ENCODE results near the gene SEPHS2. TPM values are rescaled to one million over a fixed set of nuclear protein-coding genes. Genes with fewer than 3 reads are reported as not detected.

Gene SEPHS2
- polyA plus RNA-seq, 2 of the 4 experiments (the other 2 are of a cell fraction): 47.8 to 72.6 TPM

DNA sequence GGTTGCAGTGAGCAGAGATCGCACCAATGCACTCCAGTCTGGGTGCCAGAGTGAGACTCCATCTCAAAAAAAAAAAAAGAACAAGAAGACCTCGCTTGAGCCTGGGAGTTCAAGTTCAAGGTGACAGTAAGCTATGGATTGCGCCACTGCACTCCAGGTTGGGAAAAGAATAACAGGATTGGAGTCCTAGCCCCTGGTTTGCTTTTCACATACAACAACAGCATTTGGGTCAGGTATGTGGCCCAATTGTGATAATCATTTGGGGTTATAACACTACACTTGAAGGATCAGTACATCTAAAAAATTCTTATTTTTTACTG is 3.4 kb upstream of the SEPHS2 start:
- no peak for TF ChIP-seq HMGXB4 (CRISPR knock-in tag; IDR thresholded peaks at IDR 0.05; ENCODE audit: borderline replicate concordance)
- no peak for TF ChIP-seq ZNF302 (CRISPR knock-in tag; IDR thresholded peaks at IDR 0.05)
- TF ChIP-seq, protein P1, sequence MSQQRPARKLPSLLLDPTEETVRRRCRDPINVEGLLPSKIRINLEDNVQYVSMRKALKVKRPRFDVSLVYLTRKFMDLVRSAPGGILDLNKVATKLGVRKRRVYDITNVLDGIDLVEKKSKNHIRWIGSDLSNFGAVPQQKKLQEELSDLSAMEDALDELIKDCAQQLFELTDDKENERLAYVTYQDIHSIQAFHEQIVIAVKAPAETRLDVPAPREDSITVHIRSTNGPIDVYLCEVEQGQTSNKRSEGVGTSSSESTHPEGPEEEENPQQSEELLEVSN (IDR thresholded peaks at IDR 0.05; ENCODE audit: borderline replicate concordance, low read depth): no peak
- no peak for TF ChIP-seq HOXB13 (CRISPR knock-in tag; IDR thresholded peaks at IDR 0.05; ENCODE audit: low read depth)
- no peak for TF ChIP-seq RARB (CRISPR knock-in tag; IDR thresholded peaks at IDR 0.05)
- TF ChIP-seq RAD21 (conservative IDR thresholded peaks at IDR 0.05 in 1 of 2, IDR thresholded peaks at IDR 0.05 in 1 of 2): no peak
- no peak for TF ChIP-seq EHMT2 (IDR thresholded peaks at IDR 0.05; ENCODE audit: low read depth)
- TF ChIP-seq ESRRA (IDR thresholded peaks at IDR 0.05; ENCODE audit: borderline replicate concordance, low read length): no peak
- no peak for TF ChIP-seq RCOR1 (IDR thresholded peaks at IDR 0.05; ENCODE audit: low read depth, low read length)
- TF ChIP-seq MYC (IDR thresholded peaks at IDR 0.05; ENCODE audit: borderline replicate concordance, low read length): no peak
- no peak for TF ChIP-seq EHF (CRISPR knock-in tag; IDR thresholded peaks at IDR 0.05)
- no peak for TF ChIP-seq ZSCAN20 (CRISPR knock-in tag; IDR thresholded peaks at IDR 0.05)
- TF ChIP-seq MAFK (IDR thresholded peaks at IDR 0.05; ENCODE audit: partially characterized antibody): no peak
- TF ChIP-seq FOSL2 (IDR thresholded peaks at IDR 0.05): no peak
- no peak for TF ChIP-seq FOSL2 (CRISPR knock-in tag; IDR thresholded peaks at IDR 0.05)
- no peak for TF ChIP-seq PHF8 (IDR thresholded peaks at IDR 0.05; ENCODE audit: borderline replicate concordance, low read depth)
- TF ChIP-seq ZFP36 (IDR thresholded peaks at IDR 0.05; ENCODE audit: borderline replicate concordance, partially characterized antibody): no peak
- no peak for TF ChIP-seq SMC3 (IDR thresholded peaks at IDR 0.05)
- TF ChIP-seq EP300 (IDR thresholded peaks at IDR 0.05): no peak
- DNase-seq (ENCODE audit: low read depth in 1 of 2, low spot score in 1 of 2) (no peak), ATAC-seq (no peak), FAIRE-seq (no peak)
- 74% methylated on average over 3 of the region's 3 CpGs for WGBS (ENCODE audit: missing lambda C conversion rate)
- Histone ChIP-seq H3K4me3 (no peak overlapping the region), H3K9me3 (no peaks in the 10 kb centered on the region), H3K4me2 (no peak overlapping the region), H3K27ac (no peak overlapping the region), H3K4me1 (peaks cover 18% of the 10 kb centered on the region)
- POLR2A ChIA-PET: interaction anchor here (0.7 kb wide), 1 partner anchor 201 kb away, joined by 3 read pairs; no protein-coding TSS in a partner anchor
- CTCF ChIA-PET: interaction anchor here (0.6 to 6.7 kb wide), 43 partner anchors 8 to 358 kb away, joined by 3 to 36 read pairs (median 4); partner anchors contain the start of genes DCTPP1 and ZNF747

DNA sequence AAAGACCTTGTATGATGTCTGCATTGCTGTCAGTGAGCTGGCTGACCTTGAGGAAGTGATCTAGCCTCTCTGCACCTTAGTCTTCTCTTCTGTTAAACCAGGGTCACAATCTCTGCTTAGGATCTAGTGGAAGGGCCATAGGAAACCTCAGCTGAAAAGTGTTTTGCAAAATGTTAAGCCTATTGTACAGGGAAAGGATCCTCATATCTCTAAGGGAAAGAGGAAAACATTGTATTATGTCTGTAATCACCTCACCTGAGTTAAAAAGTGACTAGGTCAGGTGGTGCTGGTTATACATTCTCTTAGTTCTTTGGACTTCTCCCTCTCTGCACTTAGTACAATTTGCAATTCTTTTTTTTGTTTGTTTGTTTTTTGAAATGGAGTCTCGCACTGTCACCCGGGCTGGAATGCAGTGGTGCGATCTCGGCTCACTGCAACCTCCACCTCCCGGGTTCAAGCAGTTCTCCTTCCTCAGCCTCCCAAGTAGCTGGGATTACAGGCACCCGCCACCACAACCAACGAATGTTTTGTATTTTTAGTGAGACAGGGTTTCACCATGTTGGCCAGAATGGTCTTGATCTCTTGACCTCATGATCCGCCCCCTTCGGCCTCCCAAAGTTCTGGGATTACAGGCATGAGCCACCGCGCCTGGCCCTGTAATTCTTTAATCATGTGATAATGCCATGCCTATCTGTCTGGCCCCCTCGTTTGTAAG is 2.0 kb upstream of the SEPHS2 start:
- Histone ChIP-seq H3K4me3 (no peak overlapping the region), H3K4me2 (peak overlapping the region; percentile 51), H3K9me3 (no peaks in the 10 kb centered on the region), H3K4me1 (peaks cover 19% of the 10 kb centered on the region), H3K27ac (no peak overlapping the region)
- POLR2A ChIA-PET: interaction anchor here (1.6 kb wide), 1 partner anchor 111 kb away, joined by 3 read pairs; the partner anchor contains the start of gene ZNF764
- CTCF ChIA-PET: interaction anchor here (1.0 to 6.7 kb wide), 6 partner anchors 17 to 181 kb away, joined by 4 to 36 read pairs (median 14); partner anchors contain the start of genes DCTPP1 and ZNF747
- FAIRE-seq (no peak), ATAC-seq (no peak), DNase-seq (ENCODE audit: low read depth in 1 of 2, low spot score in 1 of 2) (no peak)
- TF ChIP-seq MAZ (IDR thresholded peaks at IDR 0.05; ENCODE audit: borderline replicate concordance, low read depth, low read length) (no peak), POLR2A (IDR thresholded peaks at IDR 0.05; ENCODE audit: low read length) (no peak), HEYL (CRISPR knock-in tag; IDR thresholded peaks at IDR 0.05) (no peak), EHMT2 (IDR thresholded peaks at IDR 0.05; ENCODE audit: low read depth) (no peak), MYC (IDR thresholded peaks at IDR 0.05; ENCODE audit: borderline replicate concordance, low read length) (no peak), RFX5 (IDR thresholded peaks at IDR 0.05) (no peak), KDM5A (IDR thresholded peaks at IDR 0.05) (no peak), TP53 (CRISPR knock-in tag; IDR thresholded peaks at IDR 0.05) (no peak), ZC3H11A (IDR thresholded peaks at IDR 0.05) (no peak), HMGXB4 (CRISPR knock-in tag; IDR thresholded peaks at IDR 0.05; ENCODE audit: borderline replicate concordance) (no peak), POLR2AphosphoS2 (conservative IDR thresholded peaks at IDR 0.05; ENCODE audit: low read length) (no peak)
- TF ChIP-seq, protein P2, sequence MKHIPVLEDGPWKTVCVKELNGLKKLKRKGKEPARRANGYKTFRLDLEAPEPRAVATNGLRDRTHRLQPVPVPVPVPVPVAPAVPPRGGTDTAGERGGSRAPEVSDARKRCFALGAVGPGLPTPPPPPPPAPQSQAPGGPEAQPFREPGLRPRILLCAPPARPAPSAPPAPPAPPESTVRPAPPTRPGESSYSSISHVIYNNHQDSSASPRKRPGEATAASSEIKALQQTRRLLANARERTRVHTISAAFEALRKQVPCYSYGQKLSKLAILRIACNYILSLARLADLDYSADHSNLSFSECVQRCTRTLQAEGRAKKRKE (CRISPR knock-in tag; IDR thresholded peaks at IDR 0.05; ENCODE audit: low read depth): no peak
- TF ChIP-seq, protein P3, sequence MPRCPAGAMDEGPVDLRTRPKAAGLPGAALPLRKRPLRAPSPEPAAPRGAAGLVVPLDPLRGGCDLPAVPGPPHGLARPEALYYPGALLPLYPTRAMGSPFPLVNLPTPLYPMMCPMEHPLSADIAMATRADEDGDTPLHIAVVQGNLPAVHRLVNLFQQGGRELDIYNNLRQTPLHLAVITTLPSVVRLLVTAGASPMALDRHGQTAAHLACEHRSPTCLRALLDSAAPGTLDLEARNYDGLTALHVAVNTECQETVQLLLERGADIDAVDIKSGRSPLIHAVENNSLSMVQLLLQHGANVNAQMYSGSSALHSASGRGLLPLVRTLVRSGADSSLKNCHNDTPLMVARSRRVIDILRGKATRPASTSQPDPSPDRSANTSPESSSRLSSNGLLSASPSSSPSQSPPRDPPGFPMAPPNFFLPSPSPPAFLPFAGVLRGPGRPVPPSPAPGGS (IDR thresholded peaks at IDR 0.05): no peak
- TF ChIP-seq, protein P4, sequence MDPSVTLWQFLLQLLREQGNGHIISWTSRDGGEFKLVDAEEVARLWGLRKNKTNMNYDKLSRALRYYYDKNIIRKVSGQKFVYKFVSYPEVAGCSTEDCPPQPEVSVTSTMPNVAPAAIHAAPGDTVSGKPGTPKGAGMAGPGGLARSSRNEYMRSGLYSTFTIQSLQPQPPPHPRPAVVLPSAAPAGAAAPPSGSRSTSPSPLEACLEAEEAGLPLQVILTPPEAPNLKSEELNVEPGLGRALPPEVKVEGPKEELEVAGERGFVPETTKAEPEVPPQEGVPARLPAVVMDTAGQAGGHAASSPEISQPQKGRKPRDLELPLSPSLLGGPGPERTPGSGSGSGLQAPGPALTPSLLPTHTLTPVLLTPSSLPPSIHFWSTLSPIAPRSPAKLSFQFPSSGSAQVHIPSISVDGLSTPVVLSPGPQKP (IDR thresholded peaks at IDR 0.05; ENCODE audit: low read depth, low read length): no peak
- 61% methylated on average over 12 of the region's 12 CpGs for WGBS (ENCODE audit: missing lambda C conversion rate)
